ENCODE data around the gene FAM156A. TPM values are rescaled to one million over a fixed set of nuclear protein-coding genes. Genes with fewer than 3 reads are reported as not detected.
"Not testable (repeated sequence)": the region's sequence is repeated elsewhere in the genome, so short reads cannot be mapped to it uniquely, and the experiment has no call there.

Gene FAM156A
- total and polyA plus RNA-seq, 2 of the 8 experiments (the other 6 are each of a cell fraction or from before 2014, with no cell fraction given), result 11.7 to 13.6 TPM

DNA sequence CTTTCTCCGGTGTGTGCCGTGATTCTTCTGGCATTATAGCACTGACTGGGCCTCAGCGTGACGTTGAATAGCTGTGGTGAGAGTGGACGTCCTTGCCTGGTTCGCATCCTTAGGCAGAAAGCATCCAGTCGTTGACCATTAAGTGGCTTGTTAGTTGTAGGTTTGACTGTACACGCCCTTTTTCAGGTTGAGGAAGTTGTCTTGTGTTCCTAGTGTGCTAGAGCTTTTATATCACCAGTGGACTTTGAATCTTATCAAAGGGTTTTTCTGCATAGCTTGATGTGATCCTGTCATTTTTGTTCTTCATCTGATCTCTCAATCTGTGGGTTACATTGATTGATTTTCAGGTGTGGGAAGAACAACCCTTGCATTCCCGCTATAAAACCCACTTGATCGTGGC, 52.8 kb downstream of the FAM156A start:
- H4K91ac ChIP-seq (replicated peaks; ENCODE audit: insufficient read length, low read length); H3K27me3 ChIP-seq (replicated peaks in 1 of 4; ENCODE audit: control insufficient read depth in 3 of 4, extremely low read depth in 1 of 4, insufficient read depth in 3 of 4, low read length in 3 of 4); H2BK5ac ChIP-seq (ENCODE audit: low read depth, low read length); H3K23me2 ChIP-seq (ENCODE audit: low read depth, low read length); H3K9ac ChIP-seq (replicated peaks in 1 of 4; ENCODE audit: extremely low read depth in 1 of 4, low read depth in 3 of 4, low read length in 3 of 4); H3K79me1 ChIP-seq (ENCODE audit: low read depth, low read length); H3K79me2 ChIP-seq (ENCODE audit: control insufficient read depth in 1 of 2, insufficient read depth in 2 of 2, low read length in 2 of 2); CTCF ChIA-PET (ENCODE audit: partially characterized antibody); H3K4ac ChIP-seq (replicated peaks; ENCODE audit: insufficient read length, low read depth, low read length); H2BK15ac ChIP-seq (ENCODE audit: low read length); H3K23ac ChIP-seq (ENCODE audit: insufficient read length); H3K36me3 ChIP-seq (ENCODE audit: control insufficient read depth in 2 of 4, insufficient read depth in 4 of 4, low read length in 3 of 4); H3K27ac ChIP-seq (ENCODE audit: low read depth, low read length); POLR2A ChIA-PET (ENCODE audit: partially characterized antibody); H3K14ac ChIP-seq (ENCODE audit: insufficient read length); H2AK5ac ChIP-seq (ENCODE audit: low read depth, low read length); H3K18ac ChIP-seq (ENCODE audit: extremely low read depth, low read length); H4K5ac ChIP-seq (ENCODE audit: insufficient read length, low read depth, low read length); H3K4me1 ChIP-seq (replicated peaks in 1 of 4; ENCODE audit: control insufficient read depth in 3 of 4, insufficient read depth in 4 of 4, low read length in 3 of 4); H2BK20ac ChIP-seq (ENCODE audit: low read length); H3K9me3 ChIP-seq (ENCODE audit: insufficient read depth in 2 of 2, low read depth in 1 of 2, low read length in 1 of 2); FAIRE-seq; H4K8ac ChIP-seq (ENCODE audit: extremely low read depth, insufficient read depth, low read length); H3K56ac ChIP-seq (replicated peaks; ENCODE audit: insufficient read length, low read depth, low read length); H3K4me2 ChIP-seq (ENCODE audit: insufficient read depth in 1 of 2, low read depth in 2 of 2, low read length in 2 of 2); H3K4me3 ChIP-seq (ENCODE audit: extremely low read depth in 1 of 4, insufficient read depth in 2 of 4, low read depth in 3 of 4, low read length in 4 of 4); H2AFZ ChIP-seq (ENCODE audit: low read length); DNase-seq (ENCODE audit: low read depth in 1 of 2, low spot score in 2 of 2); H4K20me1 ChIP-seq (replicated peaks in 1 of 2; ENCODE audit: control insufficient read depth in 1 of 2, insufficient read depth in 2 of 2, low read length in 2 of 2); H2BK120ac ChIP-seq (replicated peaks; ENCODE audit: low read depth, low read length); H2BK12ac ChIP-seq (ENCODE audit: low read depth, low read length): not testable (repeated sequence)
- WGBS, 2 experiments (ENCODE audit: extremely low coverage in 1 of 2, insufficient coverage in 1 of 2, insufficient read length in 1 of 2, insufficient replicate concordance in 2 of 2, low coverage in 1 of 2, low lambda C conversion rate in 2 of 2, missing lambda C conversion rate in 1 of 2), result no CpG with 5 or more reads among the region's 10 CpGs

Other genes with a start within 250 kb of the FAM156A start
- not detected in 2 replicates for gene SSX2B, start 207.3 kb downstream of the FAM156A start, total RNA-seq (2021; fragmentation: NEBNext Ultra II Directional; extraction: Animal tissue kit (Norgen Biotek cat#: 25700))
- gene SSX2B, start 207.3 kb downstream of the FAM156A start, polyA plus RNA-seq (2011; rRNA removed), result not detected in 2 replicates
- not detected in 2 replicates for gene SPANXN5, start 161.1 kb downstream of the FAM156A start, total RNA-seq (2021; fragmentation: NEBNext Ultra II Directional; extraction: Animal tissue kit (Norgen Biotek cat#: 25700))
- not detected in 2 replicates for gene SPANXN5, start 161.1 kb downstream of the FAM156A start, polyA plus RNA-seq (2011; rRNA removed)
- not detected in 2 replicates for gene XAGE5, start 147.2 kb downstream of the FAM156A start, total RNA-seq (2021; fragmentation: NEBNext Ultra II Directional; extraction: Animal tissue kit (Norgen Biotek cat#: 25700))
- not detected in 2 replicates for gene XAGE5, start 147.2 kb downstream of the FAM156A start, polyA plus RNA-seq (2011; rRNA removed)
- gene XAGE3, start 90.4 kb downstream of the FAM156A start, total RNA-seq (2021; fragmentation: NEBNext Ultra II Directional; extraction: Animal tissue kit (Norgen Biotek cat#: 25700)), result not detected in 2 replicates
- gene XAGE3, start 90.4 kb downstream of the FAM156A start, polyA plus RNA-seq (2011; rRNA removed), result not detected in 2 replicates
- gene FAM156B, start 61.2 kb downstream of the FAM156A start, total RNA-seq (2021; fragmentation: NEBNext Ultra II Directional; extraction: Animal tissue kit (Norgen Biotek cat#: 25700)), result 9.1 and 10.7 TPM in 2 replicates
- gene FAM156B, start 61.2 kb downstream of the FAM156A start, polyA plus RNA-seq (2011; rRNA removed), result 31.3 and 36.2 TPM in 2 replicates
- 5.8 and 7.0 TPM in 2 replicates for gene GPR173, start 90.3 kb upstream of the FAM156A start, total RNA-seq (2021; fragmentation: NEBNext Ultra II Directional; extraction: Animal tissue kit (Norgen Biotek cat#: 25700))
- 11.3 and 14.1 TPM in 2 replicates for gene GPR173, start 90.3 kb upstream of the FAM156A start, polyA plus RNA-seq (2011; rRNA removed)
- gene TSPYL2, start 123.8 kb upstream of the FAM156A start, total RNA-seq (2021; fragmentation: NEBNext Ultra II Directional; extraction: Animal tissue kit (Norgen Biotek cat#: 25700)), result 13.7 and 14.0 TPM in 2 replicates
- gene TSPYL2, start 123.8 kb upstream of the FAM156A start, polyA plus RNA-seq (2011; rRNA removed), result 13.4 and 13.7 TPM in 2 replicates
- 7.5 and 9.5 TPM in 2 replicates for gene KANTR, start 135.6 kb upstream of the FAM156A start, total RNA-seq (2021; fragmentation: NEBNext Ultra II Directional; extraction: Animal tissue kit (Norgen Biotek cat#: 25700))
- 5.9 and 7.7 TPM in 2 replicates for gene KANTR, start 135.6 kb upstream of the FAM156A start, polyA plus RNA-seq (2011; rRNA removed)